ENCODE measurements around the gene UBE2U. TPM values are rescaled to one million over a fixed set of nuclear protein-coding genes. Genes with fewer than 3 reads are reported as not detected.

Gene UBE2U
- total and polyA plus RNA-seq, 12 donors, result 1.2 to 3.6 (median 2.7) TPM; not detected in 6

- Histone ChIP-seq H3K27ac (no peak overlapping the region), H3K4me3 (no peak overlapping the region), H3K27me3 (no peaks in the 10 kb centered on the region), H3K9me3 (no peaks in the 10 kb centered on the region), H3K4me1 (peaks cover 0 to 18% (median 4%) of the 10 kb centered on the region in 9 donors), H3K36me3 (peaks cover 0 to 21% (median 0%) of the 10 kb centered on the region in 9 donors)
- DNase-seq, result no peak
- WGBS, 2 donors, result 88 to 94% methylated on average over 2 of the region's 2 CpGs
- intact Hi-C loops (cut with DNase I), result no loop called here
- no peak for ATAC-seq
- no peak for TF ChIP-seq CTCF (IDR thresholded peaks at IDR 0.05)
Measured at GRCh38 chr1:64182207-64182606, 21.2 kb upstream of the UBE2U start.

GRCh38 chr1:64183395-64184002, 19.9 kb upstream of the UBE2U start:
- Histone ChIP-seq H3K4me1 (peaks cover 0 to 18% (median 4%) of the 10 kb centered on the region in 9 donors), H3K9me3 (no peaks in the 10 kb centered on the region), H3K27ac (no peak overlapping the region), H3K36me3 (peaks cover 0 to 9% (median 0%) of the 10 kb centered on the region in 9 donors), H3K4me3 (no peak overlapping the region), H3K27me3 (no peaks in the 10 kb centered on the region)
- intact Hi-C loops (cut with DNase I), result no loop called here
- WGBS, 2 donors, result 67 to 72% methylated on average over 5 of the region's 5 CpGs
- DNase-seq (no peak), ATAC-seq (peak in 1 of 8 donors; percentile 28)
- TF ChIP-seq CTCF (IDR thresholded peaks at IDR 0.05), result no peak

GRCh38 chr1:64184003-64184440, 19.4 kb upstream of the UBE2U start:
- no peak for DNase-seq
- Histone ChIP-seq H3K9me3 (no peaks in the 10 kb centered on the region), H3K4me3 (no peak overlapping the region), H3K4me1 (peaks cover 0 to 18% (median 4%) of the 10 kb centered on the region in 9 donors), H3K36me3 (peaks cover 0 to 3% (median 0%) of the 10 kb centered on the region in 9 donors), H3K27me3 (no peaks in the 10 kb centered on the region), H3K27ac (no peak overlapping the region)
- intact Hi-C loops (cut with DNase I), result no loop called here
- no peak for ATAC-seq
- no peak for TF ChIP-seq CTCF (IDR thresholded peaks at IDR 0.05)
- WGBS, 2 donors, result 87 to 88% methylated on average over 5 of the region's 5 CpGs

GRCh38 chr1:64186138-64186897, 17.1 kb upstream of the UBE2U start:
- H3K36me3 ChIP-seq, result no peaks in the 10 kb centered on the region
- peak; percentile 29 to 70 for DNase-seq
- peak in 7 of 8 donors; percentile 72 to 89 (median 75) for ATAC-seq
- 69 to 71% methylated on average over 10 of the region's 10 CpGs for WGBS, 2 donors
- no peak overlapping the region for H3K4me3 ChIP-seq
- no peak for TF ChIP-seq CTCF (IDR thresholded peaks at IDR 0.05)
- peak overlapping the region in 7 of 10 donors; percentile 42 to 64 (median 53) for H3K27ac ChIP-seq
- intact Hi-C loops (cut with DNase I), result no loop called here
- H3K9me3 ChIP-seq, result no peaks in the 10 kb centered on the region
- peaks cover 0 to 18% (median 4%) of the 10 kb centered on the region in 9 donors for H3K4me1 ChIP-seq
- no peaks in the 10 kb centered on the region for H3K27me3 ChIP-seq

Measured in heart right ventricle (tissue), 16 donors.